Natural killer cell treated with Interleukin-12 subunit alpha and Interleukin-12 subunit beta and Interleukin-15 and Interleukin-18, amount 100 ng/mL, for 72 hours (primary cell): ENCODE results near the gene MRRF. TPM values are rescaled to one million over a fixed set of nuclear protein-coding genes. Genes with fewer than 3 reads are reported as not detected.
"Not testable (repeated sequence)": the region's sequence is repeated elsewhere in the genome, so short reads cannot be mapped to it uniquely, and the experiment has no call there.

Experiments
- ATAC-seq, 2 donors: fragments of 150-1000 bp; cut with Tn5 transposase in 1 of 2; sonication (Bioruptor Pico), chemical (Tn5 transposase) in 1 of 2; 2 replicates each; pipeline ENCODE4 v1.10.0; 2021
- DNase-seq: peaks from one replicate; pipeline ENCODE4 v3.0.0; 2022; ENCODE audit warnings: low spot score
- H3K27ac Mint-ChIP-seq, 2 donors: 1 replicate in 1 of 2; 2 replicates in 1 of 2; pipeline ENCODE4 v1.8.0; 2022; ENCODE audit warnings: mixed read lengths in 2 of 2, mild to moderate bottlenecking in 1 of 2, moderate library complexity in 1 of 2
- H3K27me3 Mint-ChIP-seq, 2 donors: 1 replicate in 1 of 2; 2 replicates in 1 of 2; pipeline ENCODE4 v1.8.0; 2022; ENCODE audit warnings: mixed read lengths in 2 of 2
- H3K36me3 Mint-ChIP-seq: one replicate; pipeline ENCODE4 v1.8.0; 2022; ENCODE audit warnings: mixed read lengths
- H3K4me1 Mint-ChIP-seq, 2 donors: 1 replicate in 1 of 2; 2 replicates in 1 of 2; pipeline ENCODE4 v1.8.0; 2022; ENCODE audit warnings: low read depth in 2 of 2, mixed read lengths in 2 of 2, mild to moderate bottlenecking in 1 of 2
- H3K4me3 Mint-ChIP-seq: one replicate; pipeline ENCODE4 v1.8.0; 2022; ENCODE audit warnings: mixed read lengths
- H3K9me3 Mint-ChIP-seq: 2 replicates; pipeline ENCODE4 v1.8.0; 2022; ENCODE audit warnings: mixed read lengths
- total RNA-seq, 2 donors: library from RNA; stranded (reverse); gene quantifications; one replicate each; pipeline ENCODE4 v1.2.3, GENCODE V29; 2022

The MRRF gene
- total RNA-seq, 2 donors from 2014 or later: 41.7 to 60.9 TPM

DNA sequence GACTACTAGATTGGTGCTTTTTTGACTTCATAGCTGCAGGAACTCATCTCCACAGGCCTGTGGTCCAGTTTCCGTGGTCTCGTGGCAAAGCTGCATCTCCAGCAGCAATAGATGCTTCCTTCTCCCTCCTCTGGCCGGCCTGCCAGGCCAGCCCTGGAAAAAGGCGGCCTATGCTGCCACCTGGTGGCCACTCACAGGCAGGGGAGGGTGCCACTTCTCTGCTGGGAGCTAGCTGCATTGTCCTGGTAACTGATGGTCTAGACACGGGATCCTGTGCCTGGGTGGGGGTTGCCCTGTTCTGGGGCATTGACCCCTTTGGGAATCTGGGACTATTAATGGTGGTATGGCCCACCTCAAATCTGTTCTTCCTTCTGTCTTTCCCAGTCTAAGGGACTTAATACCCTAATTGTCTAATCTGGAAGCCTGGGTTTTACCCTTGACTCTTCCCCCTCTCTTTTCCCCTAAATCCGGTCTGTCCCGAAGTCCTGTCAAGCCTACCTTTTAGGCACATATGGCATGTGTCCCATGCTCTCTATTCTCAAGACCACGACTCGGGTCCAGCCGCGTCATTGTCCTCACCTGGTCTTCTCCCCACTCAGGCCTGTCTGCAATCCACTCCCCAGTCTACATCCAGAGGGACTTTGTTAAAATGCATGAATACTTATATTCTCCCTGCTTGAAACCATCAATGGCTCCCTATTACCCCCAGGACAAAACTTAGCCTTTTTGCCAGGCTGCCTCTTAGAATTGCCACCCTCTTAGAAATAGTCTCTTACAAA is 86.1 kb downstream of the MRRF start:
- no peak overlapping the region for H3K27ac Mint-ChIP-seq
- no peak overlapping the region for H3K4me3 Mint-ChIP-seq
- peaks cover 21 to 23% of the 10 kb centered on the region in 2 donors for H3K27me3 Mint-ChIP-seq
- ATAC-seq: peak; percentile 76 to 86
- DNase-seq: peak; percentile 80
- H3K36me3 Mint-ChIP-seq: no peaks in the 10 kb centered on the region
- no peaks in the 10 kb centered on the region for H3K9me3 Mint-ChIP-seq
- H3K4me1 Mint-ChIP-seq: peaks cover 5 to 8% of the 10 kb centered on the region in 2 donors

DNA sequence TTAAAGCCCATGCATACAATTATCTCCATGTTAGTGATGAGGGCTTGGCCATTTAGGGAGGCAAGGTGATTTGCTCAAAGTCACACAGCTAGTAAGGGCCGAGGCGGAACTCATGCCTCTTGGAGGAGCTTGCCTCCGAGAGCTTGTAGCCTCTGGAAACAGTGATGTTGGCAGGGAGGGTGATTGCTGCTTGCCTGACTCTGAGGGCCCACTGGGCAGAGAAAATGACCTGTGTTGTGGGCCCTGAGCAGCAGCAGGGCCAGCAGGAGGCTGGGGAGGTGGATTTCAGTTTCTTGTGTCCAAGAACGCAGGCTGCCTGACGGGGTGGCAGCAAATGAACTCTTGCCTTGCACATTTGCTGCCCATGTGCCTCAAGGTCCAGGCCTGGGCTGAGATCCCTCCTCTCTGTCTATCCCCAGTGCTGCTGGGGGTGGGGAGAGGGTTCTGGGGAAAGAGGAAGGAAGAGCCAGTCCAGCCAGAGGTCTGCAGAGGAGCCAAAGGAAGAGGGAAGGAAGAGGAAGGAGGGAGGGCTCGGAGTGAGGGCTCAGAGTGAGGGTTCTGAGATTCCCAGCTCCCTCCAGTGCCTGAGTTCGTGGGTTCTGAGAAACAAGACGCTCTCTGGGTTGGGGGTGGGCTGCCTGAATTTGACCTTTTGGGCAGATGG is 90.0 kb downstream of the MRRF start:
- no peak overlapping the region for H3K4me3 Mint-ChIP-seq
- H3K4me1 Mint-ChIP-seq: peaks cover 0 to 2% of the 10 kb centered on the region in 2 donors
- ATAC-seq (no peak), DNase-seq (no peak)
- H3K36me3 Mint-ChIP-seq: no peaks in the 10 kb centered on the region
- peaks cover 5% of the 10 kb centered on the region for H3K9me3 Mint-ChIP-seq
- H3K27ac Mint-ChIP-seq: no peak overlapping the region
- peaks cover 7 to 21% of the 10 kb centered on the region in 2 donors for H3K27me3 Mint-ChIP-seq

DNA sequence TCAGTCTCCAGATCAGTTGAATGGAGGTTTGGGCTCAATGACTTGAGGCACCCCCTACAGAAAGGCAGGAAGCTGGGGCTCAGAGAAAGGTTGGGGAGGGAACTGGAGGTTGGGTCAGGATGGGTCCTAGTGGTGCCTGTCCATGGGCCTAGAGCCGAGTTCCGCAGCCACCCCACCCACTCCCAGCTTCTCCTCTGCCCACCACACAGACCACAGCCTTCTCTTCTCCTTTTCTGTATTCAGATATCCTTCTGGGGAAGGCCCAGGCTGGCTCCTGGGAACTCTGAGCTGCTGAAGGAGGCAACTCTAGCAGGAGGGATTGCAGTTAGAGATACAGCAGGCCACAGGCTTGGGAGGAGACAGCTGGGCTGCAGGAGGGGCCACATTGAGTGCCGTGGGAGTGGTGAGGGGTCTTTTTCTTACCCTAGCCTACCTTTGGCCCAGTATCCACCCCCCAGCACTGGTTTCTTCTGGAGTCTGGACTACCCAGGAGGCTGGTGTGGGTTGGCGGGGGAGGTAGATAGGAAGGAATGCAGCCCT is 90.7 kb downstream of the MRRF start:
- Mint-ChIP-seq H3K27ac (no peak overlapping the region), H3K27me3 (peaks cover 0 to 15% of the 10 kb centered on the region in 2 donors), H3K4me1 (no peaks in the 10 kb centered on the region)

DNA sequence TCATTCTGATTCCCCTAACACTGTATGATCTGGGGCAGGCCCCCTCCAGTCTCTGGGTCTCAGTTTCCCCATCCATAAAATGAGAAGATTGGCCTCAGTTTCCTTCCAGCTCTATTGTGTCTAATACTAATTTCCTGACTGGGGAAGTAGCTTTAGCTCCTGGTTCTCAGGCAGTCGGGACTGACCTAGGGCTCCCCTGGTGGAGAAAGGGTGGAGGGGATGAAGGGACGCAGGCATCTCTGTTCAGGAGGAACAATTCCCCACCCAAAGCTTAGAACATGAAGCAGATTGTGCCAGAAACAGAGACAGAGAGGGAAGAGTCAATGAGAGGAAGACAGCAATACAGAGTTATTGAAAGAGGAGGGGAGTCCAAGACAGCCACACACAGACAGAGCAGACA is 91.9 kb downstream of the MRRF start:
- Mint-ChIP-seq H3K4me1 (no peaks in the 10 kb centered on the region), H3K27me3 (peaks cover 0 to 12% of the 10 kb centered on the region in 2 donors), H3K27ac (no peak overlapping the region), H3K36me3 (no peaks in the 10 kb centered on the region), H3K9me3 (peaks cover 5% of the 10 kb centered on the region), H3K4me3 (no peak overlapping the region)
- DNase-seq (no peak), ATAC-seq (no peak)

More for the DNA sequence above, 90.7 kb downstream of the MRRF start:
- Mint-ChIP-seq H3K36me3 (no peaks in the 10 kb centered on the region), H3K4me3 (no peak overlapping the region), H3K9me3 (peaks cover 5% of the 10 kb centered on the region)
- ATAC-seq (no peak), DNase-seq (no peak)

DNA sequence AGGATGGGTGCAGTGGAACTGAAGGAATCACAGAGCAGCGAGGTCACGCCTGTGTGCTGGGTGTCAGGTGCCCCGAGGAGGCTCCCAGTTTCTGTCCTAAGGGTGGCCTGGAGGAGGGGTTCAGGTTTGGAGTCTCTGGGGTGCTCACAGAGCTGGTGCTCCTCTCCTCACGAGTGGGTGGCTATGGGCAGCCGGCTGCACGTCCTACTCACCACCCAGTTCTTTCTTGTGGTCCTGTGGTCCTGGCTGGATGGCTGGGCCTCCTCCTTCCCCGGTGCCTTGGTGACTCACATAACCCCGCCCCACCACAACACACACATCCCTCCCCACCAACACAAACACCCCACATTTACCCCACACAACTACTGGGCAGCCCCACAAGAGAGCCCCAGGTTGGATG is 96.2 kb downstream of the MRRF start:
- Mint-ChIP-seq H3K4me3 (no peak overlapping the region), H3K36me3 (no peaks in the 10 kb centered on the region), H3K27me3 (peaks cover 0 to 10% of the 10 kb centered on the region in 2 donors), H3K4me1 (no peaks in the 10 kb centered on the region), H3K27ac (no peak overlapping the region), H3K9me3 (peaks cover 5% of the 10 kb centered on the region)
- no peak for DNase-seq
- ATAC-seq: peak; percentile 33 to 70

DNA sequence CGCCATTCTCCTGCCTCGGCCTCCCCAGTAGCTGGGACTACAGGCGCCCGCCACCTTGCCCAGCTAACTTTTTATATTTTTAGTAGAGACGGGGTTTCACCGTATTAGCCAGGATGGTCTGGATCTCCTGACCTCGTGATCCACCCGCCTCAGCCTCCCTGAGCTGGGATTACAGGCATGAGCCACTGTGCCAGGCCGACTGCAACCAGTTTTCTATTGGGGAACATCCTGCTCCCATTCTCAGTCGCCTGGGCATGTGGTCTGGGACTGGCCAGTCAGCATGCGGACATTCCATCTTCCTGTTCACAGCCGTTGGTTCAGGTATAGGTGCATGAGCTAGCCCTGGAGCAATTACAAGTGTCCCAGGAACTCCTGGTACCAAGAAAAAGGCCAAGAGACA is 98.4 kb downstream of the MRRF start:
- ATAC-seq, H3K27me3 Mint-ChIP-seq, H3K9me3 Mint-ChIP-seq, DNase-seq, H3K4me3 Mint-ChIP-seq, H3K27ac Mint-ChIP-seq, H3K36me3 Mint-ChIP-seq, H3K4me1 Mint-ChIP-seq: not testable (repeated sequence)

DNA sequence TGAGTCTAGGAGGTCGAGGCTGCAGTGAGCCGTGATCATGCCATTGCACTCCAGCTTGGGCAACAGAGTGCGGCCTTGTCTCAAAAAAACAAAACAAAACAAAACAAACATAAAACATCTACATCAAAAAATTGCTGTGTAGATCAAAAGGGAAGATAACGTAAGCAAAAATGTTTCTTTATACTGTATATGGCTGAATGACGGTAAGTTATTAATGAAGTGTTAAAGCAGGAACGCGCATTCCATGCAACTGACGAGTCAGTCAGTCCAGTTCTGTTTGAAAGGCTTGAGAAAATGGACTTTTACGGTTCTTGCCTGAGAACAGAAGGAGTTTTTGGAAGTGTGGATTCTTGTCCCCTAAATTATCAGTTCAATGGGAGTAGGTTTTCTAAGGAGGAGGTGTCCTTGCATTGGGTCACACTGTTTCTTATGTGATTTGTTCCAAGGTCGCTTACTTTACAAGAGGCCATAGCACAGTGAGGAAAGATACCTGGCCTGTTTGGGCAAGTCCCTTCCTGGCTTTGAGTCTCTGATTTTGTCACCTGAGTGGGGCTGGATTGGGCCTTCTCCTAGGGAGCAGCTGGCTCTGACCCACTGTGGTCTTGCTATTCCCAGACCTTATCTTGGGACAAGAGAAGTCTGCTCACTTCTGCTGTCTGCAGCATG is 99.6 kb downstream of the MRRF start:
- DNase-seq (no peak), ATAC-seq (no peak)
- H3K27ac Mint-ChIP-seq: no peak overlapping the region
- no peaks in the 10 kb centered on the region for H3K9me3 Mint-ChIP-seq
- H3K27me3 Mint-ChIP-seq: peaks cover 0 to 1% of the 10 kb centered on the region in 2 donors
- no peaks in the 10 kb centered on the region for H3K36me3 Mint-ChIP-seq
- H3K4me1 Mint-ChIP-seq: no peaks in the 10 kb centered on the region
- H3K4me3 Mint-ChIP-seq: no peak overlapping the region

DNA sequence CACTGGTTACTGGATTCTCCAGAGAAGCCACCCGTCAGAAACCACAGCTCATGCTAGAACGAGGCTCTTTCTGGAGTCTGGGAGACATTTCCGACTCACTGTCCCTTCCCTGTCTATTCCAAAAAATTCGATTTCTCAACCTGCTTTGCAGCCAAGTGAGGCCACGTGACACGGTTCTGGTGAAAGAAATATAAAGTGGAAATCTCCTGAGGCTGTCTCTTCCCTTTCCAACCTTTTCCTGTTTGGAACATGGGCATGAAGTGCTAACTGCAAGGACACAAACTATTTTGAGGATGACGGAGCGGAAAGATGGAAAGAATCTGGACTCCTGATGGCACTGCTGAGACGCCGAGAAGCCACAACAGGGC is 100.1 kb downstream of the MRRF start:
- H3K4me3 Mint-ChIP-seq: no peak overlapping the region
- no peak overlapping the region for H3K27ac Mint-ChIP-seq
- no peaks in the 10 kb centered on the region for H3K9me3 Mint-ChIP-seq
- no peak for ATAC-seq
- no peaks in the 10 kb centered on the region for H3K4me1 Mint-ChIP-seq
- no peaks in the 10 kb centered on the region for H3K36me3 Mint-ChIP-seq
- no peaks in the 10 kb centered on the region for H3K27me3 Mint-ChIP-seq
- DNase-seq: no peak

DNA sequence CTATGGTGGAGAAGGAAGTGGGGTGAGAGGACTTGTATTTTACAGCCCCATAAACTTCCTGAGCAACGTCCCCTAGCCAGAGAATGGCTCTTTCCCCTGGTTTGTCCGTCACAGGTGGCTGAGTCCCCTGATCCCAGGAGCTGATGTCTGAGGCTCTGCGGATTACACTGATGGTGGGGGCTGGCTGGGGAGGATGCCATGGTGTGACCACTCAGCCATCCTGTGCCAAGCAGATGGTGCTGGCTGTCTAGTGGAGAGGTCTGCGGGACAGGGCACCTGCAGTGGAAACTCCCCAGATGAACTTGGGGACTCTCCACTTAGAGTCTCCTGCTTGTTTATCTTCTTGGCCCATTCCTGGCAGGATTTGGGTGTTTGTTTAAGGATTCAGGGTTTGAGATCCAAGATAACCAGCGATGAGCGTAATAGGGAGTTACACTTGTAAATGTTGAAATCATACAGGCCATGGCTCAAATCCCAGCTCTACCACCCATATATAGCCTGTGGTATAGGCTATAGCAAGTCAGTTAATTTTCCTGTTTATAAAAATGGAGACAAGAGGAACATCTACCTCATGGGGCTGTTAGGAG is 101.5 kb downstream of the MRRF start:
- no peaks in the 10 kb centered on the region for H3K9me3 Mint-ChIP-seq
- no peak for ATAC-seq

DNA sequence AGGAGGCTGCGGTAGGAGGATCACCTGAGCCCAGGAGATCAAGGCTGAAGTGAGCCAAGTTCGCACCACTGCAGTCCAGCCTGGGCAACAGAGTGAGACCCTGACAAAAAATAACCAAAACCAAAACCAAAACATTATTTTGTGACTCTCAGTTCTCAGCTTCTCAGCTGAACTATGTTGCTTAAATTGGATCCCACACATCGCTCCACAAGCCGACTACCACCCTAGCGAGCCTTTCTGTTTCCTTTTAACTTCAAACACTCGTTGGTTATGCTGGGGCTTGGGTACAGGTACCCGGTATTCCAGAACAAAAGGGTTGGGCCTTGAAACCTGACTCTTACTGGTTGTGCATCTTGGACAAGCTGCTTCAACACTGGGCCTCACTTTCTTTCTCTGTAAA is 102.4 kb downstream of the MRRF start:
- peaks cover 1 to 3% of the 10 kb centered on the region in 2 donors for H3K27me3 Mint-ChIP-seq
- H3K27ac Mint-ChIP-seq: no peak overlapping the region
- ATAC-seq: no peak
- no peaks in the 10 kb centered on the region for H3K36me3 Mint-ChIP-seq
- no peak overlapping the region for H3K4me3 Mint-ChIP-seq
- peaks cover 6 to 11% of the 10 kb centered on the region in 2 donors for H3K4me1 Mint-ChIP-seq
- no peak for DNase-seq
- no peaks in the 10 kb centered on the region for H3K9me3 Mint-ChIP-seq

More for the DNA sequence above, 101.5 kb downstream of the MRRF start:
- H3K27ac Mint-ChIP-seq: no peak overlapping the region
- no peak for DNase-seq
- H3K4me1 Mint-ChIP-seq: peaks cover 6% of the 10 kb centered on the region in 2 donors
- no peak overlapping the region for H3K4me3 Mint-ChIP-seq
- no peaks in the 10 kb centered on the region for H3K36me3 Mint-ChIP-seq
- H3K27me3 Mint-ChIP-seq: no peaks in the 10 kb centered on the region

DNA sequence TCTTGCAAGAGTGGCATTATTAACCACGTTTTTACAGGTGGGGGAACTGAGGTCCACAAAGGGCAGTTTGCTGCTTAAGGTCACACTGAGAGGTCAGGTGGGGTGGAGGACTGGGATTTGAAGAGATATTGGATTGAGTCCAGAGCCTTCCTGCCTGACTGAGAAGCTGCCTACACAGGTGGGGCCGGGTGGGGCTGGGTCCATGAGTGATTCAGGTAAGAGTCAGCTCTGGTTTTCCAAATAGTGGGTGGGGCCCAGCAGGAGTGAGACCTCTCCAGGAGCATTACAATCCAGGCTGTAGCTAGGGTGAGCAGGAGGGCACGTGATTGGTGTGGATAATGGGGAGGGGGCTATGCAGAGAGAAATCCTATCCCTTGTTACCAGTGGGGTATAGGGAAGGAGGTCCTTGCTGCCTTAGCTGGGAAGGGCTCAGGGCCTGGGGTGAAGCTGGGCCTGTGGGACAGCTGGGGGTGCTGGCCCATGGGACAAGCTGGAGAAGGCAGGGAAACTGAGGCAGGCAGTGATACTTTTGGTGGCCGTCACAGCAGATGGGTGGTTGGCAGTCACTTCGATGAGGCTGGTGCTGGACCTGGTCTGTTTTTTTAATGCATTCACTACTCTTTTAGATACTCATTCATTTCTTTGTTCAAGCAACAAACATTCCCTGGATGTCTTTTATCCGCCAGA is 103.2 kb downstream of the MRRF start:
- Mint-ChIP-seq H3K27me3 (peaks cover 7 to 11% of the 10 kb centered on the region in 2 donors), H3K4me1 (peaks cover 6 to 13% of the 10 kb centered on the region in 2 donors), H3K27ac (no peak overlapping the region), H3K9me3 (no peaks in the 10 kb centered on the region), H3K36me3 (no peaks in the 10 kb centered on the region), H3K4me3 (no peak overlapping the region)
- DNase-seq: no peak
- no peak for ATAC-seq

DNA sequence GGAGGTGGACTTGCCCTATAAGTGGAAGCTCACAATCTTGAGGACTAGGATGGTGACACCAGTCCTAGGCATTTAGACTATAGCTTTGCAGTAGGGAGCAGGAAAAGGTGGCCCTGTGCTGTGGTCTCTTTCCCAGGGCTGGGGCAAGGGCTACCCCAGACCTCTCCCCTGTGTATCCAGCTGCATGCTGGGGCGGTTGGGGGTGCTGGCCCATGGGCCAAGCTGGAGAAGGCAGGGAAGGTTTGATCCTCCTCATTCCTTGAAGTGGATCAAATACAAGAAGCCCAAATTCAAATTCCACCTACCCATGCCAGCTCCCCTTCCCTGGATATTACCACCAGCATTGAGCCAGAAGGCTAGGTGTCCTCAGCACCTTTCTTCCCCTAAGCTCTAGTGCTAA is 104.0 kb downstream of the MRRF start:
- Mint-ChIP-seq H3K9me3 (no peaks in the 10 kb centered on the region), H3K27ac (no peak overlapping the region), H3K4me3 (no peak overlapping the region), H3K36me3 (no peaks in the 10 kb centered on the region), H3K27me3 (peaks cover 9 to 12% of the 10 kb centered on the region in 2 donors), H3K4me1 (peaks cover 6 to 13% of the 10 kb centered on the region in 2 donors)
- DNase-seq: no peak
- ATAC-seq: no peak

DNA sequence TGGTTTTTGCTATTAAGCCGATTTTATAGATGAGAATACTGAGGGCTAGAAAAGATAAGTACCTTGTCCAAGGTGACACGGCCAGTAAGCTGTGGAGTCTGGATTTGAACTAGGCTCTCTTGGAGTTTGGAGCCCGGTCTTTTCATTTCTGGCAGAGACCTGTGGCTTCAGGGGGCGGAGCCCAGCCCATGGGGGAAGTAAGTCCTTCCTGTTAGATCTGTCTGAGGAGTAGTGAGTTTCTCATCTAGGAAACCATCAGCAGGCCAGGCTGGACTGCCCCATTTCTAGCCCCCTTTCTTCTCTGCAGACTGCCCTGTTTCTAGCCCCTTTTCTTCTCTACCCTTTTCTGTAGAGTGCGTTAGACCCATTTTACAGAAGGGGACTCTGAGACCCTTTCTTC is 105.6 kb downstream of the MRRF start:
- peaks cover 9 to 12% of the 10 kb centered on the region in 2 donors for H3K27me3 Mint-ChIP-seq
- ATAC-seq: peak; percentile 32 to 54

More for the DNA sequence above, 105.6 kb downstream of the MRRF start:
- DNase-seq: no peak
- Mint-ChIP-seq H3K9me3 (no peaks in the 10 kb centered on the region), H3K36me3 (no peaks in the 10 kb centered on the region), H3K4me3 (peak overlapping the region; percentile 86), H3K27ac (peak overlapping the region in 1 of 2 donors; percentile 72), H3K4me1 (peaks cover 6 to 13% of the 10 kb centered on the region in 2 donors)
